HG03066 (cell line): ENCODE results near the gene ZNF804A.

Experiments used
- ATAC-seq: cut with Tn5 transposase; IDR thresholded peaks from one replicate; pipeline ENCODE4 v1.9.1; 2021; ENCODE audit warnings: low read depth; ENCODE audit not compliant: unreplicated experiment

Gene ZNF804A

DNA sequence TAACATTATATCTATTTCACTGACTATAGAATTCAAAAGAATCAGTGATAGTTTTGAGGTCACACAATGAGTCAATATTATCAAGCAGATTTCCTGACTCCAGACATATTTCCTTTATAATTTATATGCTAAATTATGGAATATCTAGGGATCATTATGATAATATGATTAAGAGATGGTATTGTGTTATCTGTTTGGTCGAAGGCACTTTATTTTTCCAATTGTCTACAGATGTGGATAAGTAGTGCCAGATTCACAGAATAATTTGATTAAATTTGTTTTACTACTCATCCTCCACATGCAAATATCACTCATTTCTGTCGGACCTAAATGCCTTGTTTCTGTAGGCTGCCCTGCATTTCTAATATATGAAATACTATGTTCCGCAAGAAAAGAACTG, 4.4 kb downstream of the ZNF804A start:
- no peak for ATAC-seq

DNA sequence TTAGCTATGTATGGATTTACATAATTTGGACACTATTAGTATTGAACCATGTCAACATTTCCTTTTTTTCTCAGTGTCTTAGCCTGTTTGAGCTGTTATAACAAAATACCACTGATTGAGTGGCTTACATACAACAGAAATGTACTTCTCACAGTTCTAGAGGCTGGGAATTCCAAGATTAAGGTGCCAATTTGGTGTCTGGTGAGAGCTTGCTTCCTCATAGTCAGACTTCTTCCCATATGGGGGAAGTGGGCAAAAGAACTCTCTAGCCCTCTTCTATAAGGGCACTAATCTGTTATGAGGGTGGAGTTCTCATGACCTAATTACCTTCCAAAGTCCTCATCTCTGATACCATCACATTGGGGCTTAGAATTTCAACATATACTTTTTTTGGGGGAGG, 12.6 kb downstream of the ZNF804A start:
- ATAC-seq = no peak

DNA sequence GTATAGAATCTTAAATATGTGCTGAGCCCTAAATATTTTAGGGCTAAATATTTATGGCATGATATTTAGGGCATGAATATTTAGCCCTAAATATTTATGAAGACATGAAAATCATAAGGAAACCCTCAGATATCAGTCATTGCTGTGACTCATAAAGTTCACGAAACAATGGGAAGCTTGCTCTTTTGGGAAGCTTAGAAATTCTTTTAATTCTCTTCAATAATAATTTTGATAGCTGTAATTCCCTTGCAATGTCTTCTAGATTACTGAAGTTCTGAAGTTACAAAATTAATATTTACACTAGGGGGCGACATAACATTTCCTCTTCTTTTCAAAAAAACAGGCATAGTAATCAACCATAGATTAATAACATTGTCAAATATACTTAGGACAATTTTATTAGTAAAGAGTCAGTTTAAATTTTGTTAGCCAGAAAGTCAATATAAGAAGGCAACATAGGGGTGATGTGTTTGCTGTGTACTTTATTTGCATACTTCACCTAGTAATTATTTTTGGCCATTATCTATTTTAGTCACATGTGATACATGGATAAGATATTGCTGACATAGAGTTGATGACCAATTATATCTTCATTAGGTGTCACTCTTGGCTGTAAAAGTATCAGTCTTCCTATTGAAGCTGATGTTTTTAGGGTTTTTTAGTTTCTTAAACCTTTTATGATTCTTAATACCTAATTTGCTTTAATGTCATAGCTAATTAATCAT, 13.2 kb downstream of the ZNF804A start:
- no peak for ATAC-seq

DNA sequence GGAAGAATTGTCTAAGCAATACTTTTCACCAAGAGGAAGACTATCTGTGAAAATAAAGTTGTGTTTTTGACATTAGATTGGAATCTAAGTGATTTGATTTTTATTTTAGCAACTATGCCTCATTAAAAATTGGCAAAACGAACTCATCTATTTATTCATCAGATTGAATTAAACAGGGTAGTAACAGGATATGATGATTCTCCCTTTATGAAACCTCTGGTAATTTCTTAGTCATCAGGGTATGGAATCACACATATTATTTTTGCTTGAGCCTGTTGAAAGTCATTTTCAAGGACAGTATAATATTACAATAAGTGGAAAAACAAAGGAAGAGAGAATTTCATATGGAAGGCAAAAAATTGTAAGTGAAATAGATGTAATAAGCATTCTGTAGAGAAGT, 22.0 kb downstream of the ZNF804A start:
- ATAC-seq = no peak

DNA sequence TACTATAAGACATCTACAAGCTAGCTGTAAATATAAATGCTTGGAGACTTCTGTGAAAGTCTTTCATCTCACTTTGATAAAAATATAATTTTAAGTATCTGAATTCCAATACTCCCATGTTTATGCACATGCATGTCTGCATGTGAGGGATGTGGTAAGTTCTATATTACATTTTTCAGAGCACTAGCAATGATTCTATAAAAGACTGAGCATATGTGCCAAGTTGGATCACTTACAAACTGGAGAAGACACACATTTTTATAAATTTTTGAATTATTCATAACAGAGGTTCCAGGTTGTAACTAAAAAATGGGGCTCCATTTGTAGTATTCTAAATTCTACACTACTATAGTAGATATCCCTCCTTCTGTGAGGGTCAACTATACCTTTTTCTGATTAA, 26.0 kb downstream of the ZNF804A start:
- no peak for ATAC-seq

DNA sequence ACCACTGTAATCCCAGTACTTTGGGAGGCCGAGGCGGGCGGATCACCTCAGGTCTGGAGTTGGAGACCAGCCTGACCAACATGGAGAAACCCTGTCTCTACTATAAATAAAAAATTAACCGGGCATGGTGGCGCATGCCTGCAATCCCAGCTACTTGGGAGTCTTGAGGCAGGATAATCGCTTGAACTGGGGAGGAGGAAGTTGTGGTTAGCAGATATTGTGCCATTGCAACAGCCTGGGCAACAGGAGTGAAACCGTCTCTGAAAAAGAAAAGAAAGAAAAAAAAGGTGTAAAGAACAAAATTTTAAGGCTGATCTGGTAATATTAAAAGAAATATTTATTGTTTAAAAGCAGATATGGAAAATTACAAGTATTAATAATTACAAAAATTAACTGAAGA, 29.7 kb downstream of the ZNF804A start:
- ATAC-seq = no peak

DNA sequence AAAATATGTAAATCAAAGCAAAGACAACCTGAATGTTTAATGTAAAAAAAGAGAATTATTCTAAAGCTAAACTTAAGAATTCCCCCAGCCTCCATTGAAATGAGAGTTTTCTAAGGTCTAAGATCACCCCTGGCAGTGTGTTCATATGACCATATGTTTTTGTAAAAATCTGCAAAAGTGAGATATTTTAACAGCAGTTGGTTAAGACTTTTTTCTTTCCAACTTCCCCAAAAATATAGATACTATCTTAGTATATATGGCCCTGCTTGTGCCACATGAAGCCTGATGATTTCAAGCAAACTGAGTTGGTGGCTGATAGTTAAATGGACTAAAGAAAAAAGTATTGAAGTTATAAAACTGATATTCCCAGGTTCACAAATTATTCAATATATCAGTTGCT, 35.4 kb downstream of the ZNF804A start:
- ATAC-seq = no peak

DNA sequence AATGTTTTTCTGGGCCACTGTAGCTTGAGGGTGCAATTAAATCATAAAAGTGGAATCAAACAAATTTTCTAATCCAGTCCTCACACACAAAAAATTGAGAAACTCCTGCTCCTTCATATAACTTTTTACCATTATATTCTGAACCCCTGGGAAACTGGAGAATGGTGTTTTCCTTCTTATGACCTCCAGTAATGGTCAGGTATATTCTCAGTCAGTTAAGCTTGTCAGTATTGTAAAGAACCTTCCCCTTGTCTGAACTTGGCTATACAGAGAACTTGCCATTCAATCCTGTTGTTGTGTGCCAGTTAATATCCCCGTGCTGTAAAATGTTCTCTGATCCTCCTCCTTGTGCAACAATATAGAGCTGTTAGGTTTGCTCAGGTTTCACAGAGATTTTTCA, 39.5 kb downstream of the ZNF804A start:
- ATAC-seq = no peak

DNA sequence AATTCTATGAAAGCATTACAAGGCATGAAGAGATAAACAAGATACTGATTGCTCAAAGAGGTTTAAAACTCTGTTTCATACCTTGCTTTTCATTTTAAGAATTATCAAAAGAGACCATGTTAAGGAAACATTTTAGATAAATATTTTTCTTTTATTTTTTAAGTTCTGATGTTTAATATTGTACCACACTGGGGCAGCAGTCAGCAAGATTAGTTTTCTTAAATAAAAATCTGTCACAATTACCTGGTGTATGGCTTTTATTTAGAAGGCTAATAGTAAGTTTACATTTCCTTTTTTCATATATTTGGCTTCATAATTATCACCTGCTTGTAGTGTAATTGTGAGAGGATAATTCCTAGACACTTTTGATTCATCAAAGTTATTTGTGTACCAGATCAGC, 46.4 kb downstream of the ZNF804A start:
- ATAC-seq = no peak

DNA sequence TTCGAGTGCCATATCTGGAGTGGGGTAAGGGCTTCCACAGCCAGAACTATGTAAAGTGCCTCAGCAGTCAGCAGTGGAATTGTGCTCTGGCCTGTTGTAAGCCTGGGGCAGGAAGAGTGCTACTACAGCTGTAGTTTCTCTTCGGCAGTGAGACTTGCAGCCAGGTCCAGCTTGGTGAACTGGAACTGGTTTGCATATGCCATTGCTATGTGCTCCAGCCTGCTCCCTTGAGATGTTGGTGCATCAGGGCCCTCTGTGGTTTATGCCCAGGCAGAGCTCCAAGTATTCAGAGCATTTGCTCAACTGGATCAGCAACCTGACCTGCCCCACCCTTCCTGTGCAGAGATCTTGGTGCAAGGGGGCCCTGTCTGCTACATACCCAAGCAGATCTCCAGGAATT, 47.8 kb downstream of the ZNF804A start:
- peak; percentile 68 for ATAC-seq

DNA sequence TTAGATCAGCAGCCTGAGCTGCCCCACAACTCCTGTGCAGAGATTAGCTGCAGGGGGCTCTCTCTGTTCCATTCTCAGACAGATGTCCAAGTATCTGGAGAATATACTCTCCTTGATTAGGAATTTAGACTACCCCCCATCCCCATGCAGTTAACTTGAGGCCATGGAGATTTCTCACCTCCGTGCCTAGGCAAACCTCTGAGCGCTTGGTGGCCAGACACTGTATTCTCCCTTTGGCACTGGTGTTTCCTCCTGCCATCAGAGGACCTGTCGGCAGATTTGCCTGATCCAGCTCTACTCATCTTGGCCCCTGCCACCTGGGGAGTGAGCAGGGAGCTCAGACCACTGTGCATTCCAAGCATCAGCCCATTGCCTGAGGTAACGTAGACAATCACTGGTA, 48.3 kb downstream of the ZNF804A start:
- no peak for ATAC-seq

DNA sequence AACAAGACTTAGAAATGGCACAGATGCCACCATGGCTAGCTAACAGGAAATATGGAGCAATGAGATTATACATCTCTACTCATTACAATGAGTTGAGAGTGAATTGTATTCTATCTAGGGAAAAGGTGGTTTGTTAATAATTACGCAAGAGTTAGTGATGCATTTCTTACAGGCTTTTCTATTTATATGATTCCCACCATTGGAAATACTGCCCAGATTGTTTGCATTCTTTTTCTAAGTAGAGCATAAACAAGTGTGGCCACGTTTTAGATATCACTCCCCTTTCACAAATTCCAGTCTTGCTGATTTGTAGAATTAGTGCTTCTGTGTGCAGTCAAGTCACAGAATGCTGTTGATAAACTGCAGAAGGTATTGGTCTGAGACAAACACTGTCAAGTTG, 56.6 kb downstream of the ZNF804A start:
- no peak for ATAC-seq

DNA sequence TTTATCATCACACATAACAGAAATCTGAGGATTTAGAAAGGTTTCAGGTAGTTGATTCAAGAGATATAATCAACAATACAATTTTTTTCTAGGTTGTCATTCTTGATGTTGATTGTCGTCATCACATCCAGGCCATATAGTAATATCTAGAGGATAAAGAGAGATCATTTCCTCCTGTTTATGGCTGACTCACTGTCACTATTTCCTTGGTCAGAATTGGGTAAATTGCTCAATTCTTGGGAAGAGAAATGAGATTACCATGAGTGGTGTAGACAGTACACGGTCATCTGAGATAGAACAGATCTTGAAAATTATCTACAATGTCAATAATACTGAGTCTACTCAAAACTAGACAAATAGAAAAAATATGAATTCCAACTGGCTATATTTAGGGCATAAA, 78.8 kb downstream of the ZNF804A start:
- ATAC-seq = no peak

DNA sequence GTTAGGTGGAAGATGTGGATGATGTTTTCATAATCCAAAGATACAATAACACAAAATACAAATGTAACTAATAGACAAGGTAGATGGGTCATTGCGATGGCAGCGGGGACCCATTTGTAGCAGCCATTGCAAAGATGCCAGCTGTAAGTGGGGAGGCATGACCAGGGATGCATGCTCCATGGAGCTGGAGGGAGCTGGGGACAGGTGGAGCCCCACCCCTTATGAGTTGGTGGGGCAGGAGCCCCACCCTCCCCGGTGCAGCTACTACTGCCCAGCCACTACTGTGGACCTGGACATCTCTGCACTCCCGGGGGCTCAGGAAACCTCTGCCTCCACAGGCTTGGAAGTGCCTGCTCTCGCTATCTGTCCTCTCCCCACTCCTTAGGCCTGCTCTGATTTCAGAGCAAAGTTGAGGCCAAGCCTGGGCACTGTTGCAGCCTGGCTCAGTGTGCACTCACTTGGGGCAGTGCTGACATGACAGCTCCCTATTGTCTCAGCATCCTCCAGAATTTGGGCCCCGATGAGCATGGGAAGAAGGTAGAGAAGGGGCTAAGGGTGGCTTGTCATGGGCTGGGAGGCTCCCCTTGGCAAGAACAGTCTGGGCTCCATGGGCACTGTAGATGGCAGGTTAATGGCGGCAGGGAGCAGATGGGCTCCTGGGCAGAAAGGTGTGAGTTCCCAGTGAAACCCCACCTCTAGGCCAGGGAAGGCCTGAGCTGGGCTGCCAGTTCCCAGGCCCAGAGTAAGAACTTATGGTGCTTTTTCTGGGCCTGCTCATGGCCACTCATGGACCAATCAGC, 81.1 kb downstream of the ZNF804A start:
- no peak for ATAC-seq

DNA sequence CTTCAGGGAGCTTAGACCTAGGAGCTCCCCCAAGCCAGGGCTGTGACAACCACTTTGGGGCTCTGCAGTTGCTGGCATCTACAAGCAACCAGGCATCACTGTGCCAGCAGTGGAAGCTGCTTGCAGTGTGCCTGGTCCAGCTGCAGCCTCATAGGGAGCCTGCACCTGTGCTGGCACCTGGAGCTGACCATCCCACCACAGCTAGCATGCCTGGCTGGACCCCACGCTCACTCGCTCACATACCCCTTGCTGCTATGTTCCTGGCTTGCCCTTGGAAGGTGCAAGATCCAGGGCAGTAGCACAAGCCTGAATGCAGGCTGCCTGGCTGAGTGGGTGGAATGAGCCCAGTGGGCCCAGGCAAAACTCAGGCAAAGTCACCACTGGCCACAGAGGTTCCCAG, 82.5 kb downstream of the ZNF804A start:
- ATAC-seq = no peak

DNA sequence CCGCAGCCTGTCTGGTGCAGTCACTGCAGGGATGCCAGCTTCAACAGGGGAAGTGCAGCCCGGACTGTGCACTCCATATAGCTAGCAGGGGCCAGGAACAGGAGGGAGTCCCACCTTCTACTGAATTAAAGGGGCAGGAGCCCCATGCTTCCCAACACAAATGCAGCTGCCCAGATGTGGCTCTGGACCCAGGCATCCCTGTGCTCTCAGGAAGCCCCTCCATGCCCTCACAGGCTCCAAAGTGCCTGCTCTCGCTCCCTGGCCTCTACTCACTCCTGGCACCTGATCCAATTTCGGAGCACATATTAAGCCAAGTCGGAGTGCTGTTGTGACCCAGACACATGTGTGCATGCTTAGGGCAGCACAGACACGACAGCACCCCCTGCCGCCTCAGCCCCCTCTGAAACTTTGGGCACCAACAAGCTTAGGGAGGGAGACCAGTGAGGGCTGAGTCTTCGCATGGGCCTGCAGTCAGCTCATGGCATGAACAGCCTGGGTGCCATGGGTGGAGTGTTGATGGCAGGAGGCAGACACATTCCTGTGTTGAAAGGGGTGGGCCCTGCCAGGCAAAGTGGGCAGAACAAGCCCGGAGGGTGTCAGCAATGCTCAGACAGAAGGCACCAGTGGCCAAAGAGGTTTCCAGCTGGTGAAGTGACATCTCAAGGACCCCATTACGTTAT, 83.5 kb downstream of the ZNF804A start:
- no peak for ATAC-seq

DNA sequence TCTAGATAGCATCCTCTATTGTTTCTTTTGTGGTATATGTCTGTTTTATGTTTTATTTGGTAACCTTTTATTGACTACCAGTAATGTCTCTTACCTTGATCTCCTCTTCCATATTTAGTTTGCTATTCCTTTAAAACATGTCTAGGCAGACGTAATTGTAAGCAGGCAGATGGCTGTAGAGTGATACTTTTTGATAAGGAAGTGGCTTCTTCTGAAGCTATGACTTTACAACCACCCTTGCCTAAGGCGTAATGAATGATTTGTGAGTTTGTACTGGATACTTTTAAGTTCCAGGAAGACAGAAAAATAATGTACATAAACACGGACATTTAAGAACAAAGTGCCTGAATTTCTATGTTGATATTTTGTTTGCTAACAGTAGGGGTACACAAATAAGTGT, 85.6 kb downstream of the ZNF804A start:
- no peak for ATAC-seq

DNA sequence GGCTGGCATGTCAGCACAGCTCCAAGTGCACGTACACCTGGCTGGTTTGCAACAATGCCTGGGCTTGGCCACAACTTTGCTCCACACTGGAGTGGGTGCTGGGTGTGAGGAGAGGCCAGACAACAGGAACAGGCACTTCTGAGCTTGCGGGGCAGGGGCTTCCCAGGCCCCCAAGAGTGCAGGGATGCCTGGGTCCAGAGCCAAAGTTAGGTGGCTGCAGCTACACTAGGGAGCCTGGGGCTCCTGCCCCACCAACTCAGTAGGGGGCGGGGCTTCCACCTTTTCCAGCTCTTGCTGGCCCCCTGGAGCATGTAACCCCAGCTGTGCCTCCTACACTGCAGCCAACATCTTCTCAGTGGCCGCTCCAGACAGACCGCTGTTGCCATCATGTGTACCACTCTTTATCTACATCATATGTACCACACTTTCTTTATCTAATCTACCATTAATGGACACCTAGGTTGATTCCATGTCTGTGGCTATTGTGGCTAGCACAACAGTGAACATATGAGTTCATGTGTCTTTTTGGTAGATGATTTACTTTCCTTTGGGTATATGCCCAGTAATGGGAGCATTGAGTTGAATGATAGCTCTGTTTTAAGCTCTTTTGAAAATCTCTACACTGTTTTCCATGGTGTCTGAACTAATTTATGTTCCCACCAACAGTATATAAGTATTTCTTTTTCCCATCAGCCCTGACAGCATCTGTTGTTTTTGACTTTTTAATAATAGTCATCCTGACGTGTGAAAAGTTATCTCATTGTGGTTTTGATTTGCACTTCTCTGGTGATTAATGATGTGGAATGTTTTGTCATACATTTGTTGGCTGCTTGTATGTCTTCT, 87.9 kb downstream of the ZNF804A start:
- ATAC-seq = no peak

DNA sequence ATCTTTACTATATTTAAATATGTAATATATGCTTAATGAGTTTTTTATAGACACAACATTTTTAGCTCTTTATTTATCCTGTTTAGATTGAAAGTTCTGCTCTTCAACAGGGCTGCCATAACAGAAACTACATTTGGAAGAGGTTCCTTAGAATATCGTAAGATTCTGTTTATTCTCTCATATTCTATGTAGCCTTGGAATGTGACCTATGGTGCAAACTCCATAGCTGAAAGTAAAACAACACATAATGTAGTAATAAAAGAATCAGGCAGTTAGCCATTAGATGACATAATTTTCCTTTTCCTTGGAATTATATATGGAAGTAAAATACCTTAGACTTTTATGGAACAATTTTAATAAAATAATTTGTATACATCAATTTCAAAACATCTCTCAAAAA, 91.3 kb downstream of the ZNF804A start:
- no peak for ATAC-seq

DNA sequence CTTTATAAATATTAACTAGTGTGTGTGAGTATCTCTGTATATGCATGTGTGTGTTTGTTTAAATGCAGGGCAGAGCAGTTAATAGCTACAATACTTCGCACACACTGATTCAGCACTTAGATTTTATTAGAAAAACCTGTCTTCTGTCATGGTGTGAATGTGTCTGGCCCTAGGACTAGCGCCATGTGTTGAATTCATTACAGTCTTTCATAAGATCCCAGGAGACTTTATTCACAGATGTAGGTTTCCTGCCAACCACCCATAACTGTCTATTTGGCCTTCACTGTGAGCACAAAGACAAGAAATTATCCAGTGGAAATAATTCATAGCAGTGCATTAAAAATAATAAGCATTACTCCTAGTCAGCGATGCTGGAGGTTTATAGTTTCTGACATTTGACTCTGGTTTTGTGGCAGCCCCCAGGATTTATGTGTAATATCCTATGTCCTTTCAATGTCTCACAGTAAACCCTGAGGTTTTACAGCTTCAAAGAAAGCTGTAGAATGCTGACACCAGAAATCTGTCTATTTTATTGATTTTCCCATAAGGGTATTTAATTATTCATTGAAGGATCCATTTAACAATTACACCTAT, 93.9 kb downstream of the ZNF804A start:
- ATAC-seq = no peak
